ENCODE measurements around the gene SLC22A17.
"Not testable (repeated sequence)": the region's sequence is repeated elsewhere in the genome, so short reads cannot be mapped to it uniquely, and the experiment has no call there.

Gene SLC22A17

DNA sequence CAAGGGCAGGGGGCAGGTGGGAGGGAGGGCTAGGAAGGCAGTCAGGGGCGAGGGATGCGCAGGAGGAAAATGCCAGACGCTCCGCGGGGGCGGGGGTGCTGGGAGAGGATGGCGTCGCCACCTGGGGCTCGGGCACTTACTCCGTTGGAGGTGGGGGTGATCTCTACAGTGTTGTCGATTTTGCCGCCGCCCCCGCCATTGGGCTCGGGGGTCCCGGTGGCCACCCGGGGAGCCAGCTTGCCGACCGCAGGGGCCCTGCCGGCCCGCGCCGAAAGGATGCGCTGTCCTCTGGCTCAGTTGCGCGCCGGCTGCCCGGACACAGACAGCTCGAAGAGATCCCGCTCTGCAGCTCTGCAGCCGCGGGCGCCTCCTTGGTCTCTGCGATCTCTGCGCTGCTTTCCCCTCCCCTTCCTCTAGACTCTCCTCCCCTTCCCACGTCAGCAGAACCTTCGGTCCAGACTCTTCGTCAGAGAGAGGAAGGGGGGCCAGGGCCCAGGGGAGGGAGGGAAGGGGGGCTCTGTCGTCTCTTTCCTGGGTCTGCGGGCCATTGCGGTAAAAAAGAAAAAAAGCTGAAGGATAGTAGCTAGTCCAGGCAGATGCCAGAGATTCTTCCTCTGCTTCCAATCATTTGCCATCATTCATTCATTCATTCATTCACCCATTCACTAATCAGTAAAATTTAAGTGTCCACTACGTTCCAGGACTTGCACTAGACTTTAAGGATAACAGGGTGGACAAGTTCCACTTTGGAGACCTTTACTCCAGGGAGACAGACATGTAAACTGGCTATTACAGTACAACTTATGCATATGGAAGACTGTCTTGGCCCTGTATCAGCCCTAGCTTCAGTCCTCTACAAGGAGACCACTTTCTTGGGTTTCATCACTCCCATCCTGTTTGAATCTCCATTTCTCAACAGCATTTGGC lies at the start of gene SLC22A17:
Gene SLC22A17, minus strand, starts transcription at position 382 of the 927 bp plus-strand sequence.
- ATAC-seq, result peak; percentile 81

DNA sequence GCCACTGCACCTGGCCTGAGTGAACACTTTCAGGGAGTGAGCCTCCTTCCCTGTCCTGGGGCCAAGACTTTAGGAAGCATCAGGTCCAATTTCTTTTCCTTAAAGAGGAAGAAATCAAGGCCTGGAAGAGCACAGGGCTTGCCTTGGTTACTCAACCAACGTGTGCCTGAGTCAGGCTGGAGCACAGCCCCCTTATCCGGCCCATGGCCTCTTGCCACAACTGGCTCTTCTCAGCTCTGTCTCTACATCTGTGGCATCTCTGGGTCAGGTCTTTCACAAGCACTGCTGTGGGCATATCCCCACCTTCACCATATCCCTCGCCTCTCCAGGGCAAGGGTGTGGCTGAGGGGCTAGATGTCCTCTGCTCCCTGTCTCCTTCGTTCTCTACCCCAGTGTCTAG lies 48.6 kb upstream of the SLC22A17 start:
- Mint-ChIP-seq H3K9me3 (no peaks in the 10 kb centered on the region), H3K27ac (no peak overlapping the region), H3K4me1 (peaks cover 5% of the 10 kb centered on the region), H3K4me3 (no peak overlapping the region), H3K36me3 (no peaks in the 10 kb centered on the region)
- no peak for DNase-seq (ENCODE audit: low spot score in 2 of 2)
- no peak for ATAC-seq

More for the DNA sequence above, at the start of gene SLC22A17:
- peak in 1 of 2 donors; percentile 18 for DNase-seq (ENCODE audit: low spot score in 2 of 2)
- Mint-ChIP-seq H3K4me1 (peaks cover 18% of the 10 kb centered on the region), H3K9me3 (no peaks in the 10 kb centered on the region), H3K27ac (no peak within 1 kb of the TSS), H3K36me3 (no peaks in the 10 kb centered on the region), H3K4me3 (peak within 1 kb of the TSS; percentile 58)

DNA sequence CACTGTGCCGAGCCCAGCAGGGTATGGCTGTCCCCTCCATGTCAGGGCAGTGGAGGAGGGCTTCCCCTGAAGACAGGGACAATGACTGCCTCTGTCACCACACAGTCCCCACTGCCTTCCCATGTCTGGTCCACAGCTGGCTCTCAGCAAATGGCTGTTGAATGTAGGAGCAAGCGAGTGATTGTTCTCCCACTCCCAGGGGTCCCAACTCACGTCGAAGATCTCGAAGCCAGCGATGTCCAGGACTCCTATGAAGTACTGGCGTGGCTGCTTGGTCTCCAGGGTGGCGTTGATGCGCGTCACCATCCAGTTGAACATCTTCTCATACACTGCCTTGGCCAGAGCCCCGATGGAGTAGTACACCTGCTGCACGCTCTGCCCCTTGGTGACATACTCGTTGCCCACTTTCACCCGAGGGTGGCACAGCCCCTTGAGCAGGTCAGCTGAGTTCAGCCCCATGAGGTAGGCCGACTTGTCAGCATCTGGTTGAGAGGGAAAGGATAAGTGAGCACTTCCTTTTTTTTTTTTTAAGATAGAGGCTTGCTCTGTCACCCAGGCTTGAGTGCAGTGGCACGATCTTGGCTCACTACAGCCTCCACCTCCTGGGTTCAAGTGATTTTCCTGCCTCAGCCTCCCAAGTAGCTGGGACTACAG lies 47.9 kb upstream of the SLC22A17 start:
- DNase-seq (ENCODE audit: low spot score in 2 of 2); H3K9me3 Mint-ChIP-seq; H3K4me1 Mint-ChIP-seq; H3K36me3 Mint-ChIP-seq; ATAC-seq; H3K4me3 Mint-ChIP-seq; H3K27ac Mint-ChIP-seq: not testable (repeated sequence)

DNA sequence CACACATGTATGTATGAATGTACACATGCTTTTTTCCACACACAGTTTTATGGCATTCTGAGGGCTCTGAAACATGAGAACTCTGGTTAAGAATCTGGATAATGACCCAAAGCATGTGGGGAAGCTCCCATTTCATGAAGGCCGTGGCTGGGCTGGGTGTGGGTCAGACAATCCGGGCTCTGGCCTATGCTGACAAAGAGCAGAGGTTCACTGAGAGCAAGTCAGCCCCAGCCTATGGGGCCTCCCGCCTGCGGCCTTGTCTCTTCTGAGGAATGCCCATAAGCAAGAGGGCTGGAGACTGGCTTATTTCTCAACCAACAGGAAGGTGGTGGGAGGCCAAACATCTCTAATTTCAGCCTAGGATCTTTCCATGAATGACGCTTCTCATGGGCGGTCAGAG lies 46.9 kb upstream of the SLC22A17 start:
- H3K27ac Mint-ChIP-seq, result peak overlapping the region; percentile 45
- ATAC-seq, result no peak

DNA sequence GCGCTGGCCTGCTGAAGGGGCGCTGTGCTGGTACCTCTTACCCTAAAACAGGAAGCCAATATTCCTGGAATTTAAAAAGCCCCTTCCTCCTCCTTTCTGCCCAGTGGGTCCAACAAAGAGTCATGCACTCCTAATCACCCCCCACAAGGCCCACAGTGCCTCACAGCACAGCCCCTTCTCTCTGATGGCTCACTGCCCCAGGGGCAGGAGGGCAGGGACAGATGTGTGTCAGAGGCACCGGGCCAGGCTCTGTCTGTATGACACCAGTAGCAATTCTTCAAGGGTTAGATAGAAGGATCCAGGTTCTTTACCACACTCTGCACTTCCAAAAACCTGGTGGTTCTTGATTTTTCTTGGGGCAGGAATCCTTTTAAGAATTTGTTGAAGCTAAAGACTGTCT lies 46.4 kb upstream of the SLC22A17 start:
- Mint-ChIP-seq H3K27ac (no peak overlapping the region), H3K4me3 (no peak overlapping the region), H3K4me1 (no peaks in the 10 kb centered on the region), H3K9me3 (no peaks in the 10 kb centered on the region), H3K36me3 (no peaks in the 10 kb centered on the region)
- ATAC-seq (no peak), DNase-seq (ENCODE audit: low spot score in 2 of 2) (no peak)

More for the DNA sequence above, 46.9 kb upstream of the SLC22A17 start:
- Mint-ChIP-seq H3K9me3 (no peaks in the 10 kb centered on the region), H3K4me1 (no peaks in the 10 kb centered on the region), H3K4me3 (no peak overlapping the region), H3K36me3 (no peaks in the 10 kb centered on the region)
- no peak for DNase-seq (ENCODE audit: low spot score in 2 of 2)

DNA sequence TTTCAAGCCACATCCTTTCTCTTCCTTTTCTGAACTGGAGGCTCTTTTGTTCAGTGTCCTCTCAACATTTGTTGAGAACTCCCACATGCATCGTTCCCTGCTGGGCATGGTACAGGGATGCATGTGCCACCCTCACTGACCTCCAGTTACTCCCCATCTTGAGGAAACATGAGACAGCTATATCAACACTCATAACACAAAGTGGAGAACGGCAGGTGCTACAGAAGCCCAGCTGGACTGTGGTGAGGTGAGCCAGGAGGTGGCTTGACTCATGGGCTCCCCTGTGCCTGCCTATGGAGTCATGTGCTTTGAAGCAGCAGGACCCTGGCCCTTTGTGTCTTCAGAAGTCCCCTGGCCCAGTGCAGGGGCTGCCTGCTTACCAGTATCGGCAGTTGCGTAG lies 45.7 kb upstream of the SLC22A17 start:
- no peak overlapping the region for H3K4me3 Mint-ChIP-seq
- ATAC-seq (no peak), DNase-seq (ENCODE audit: low spot score in 2 of 2) (no peak)
- H3K27ac Mint-ChIP-seq, result no peak overlapping the region
- no peaks in the 10 kb centered on the region for H3K4me1 Mint-ChIP-seq
- no peaks in the 10 kb centered on the region for H3K36me3 Mint-ChIP-seq
- no peaks in the 10 kb centered on the region for H3K9me3 Mint-ChIP-seq

DNA sequence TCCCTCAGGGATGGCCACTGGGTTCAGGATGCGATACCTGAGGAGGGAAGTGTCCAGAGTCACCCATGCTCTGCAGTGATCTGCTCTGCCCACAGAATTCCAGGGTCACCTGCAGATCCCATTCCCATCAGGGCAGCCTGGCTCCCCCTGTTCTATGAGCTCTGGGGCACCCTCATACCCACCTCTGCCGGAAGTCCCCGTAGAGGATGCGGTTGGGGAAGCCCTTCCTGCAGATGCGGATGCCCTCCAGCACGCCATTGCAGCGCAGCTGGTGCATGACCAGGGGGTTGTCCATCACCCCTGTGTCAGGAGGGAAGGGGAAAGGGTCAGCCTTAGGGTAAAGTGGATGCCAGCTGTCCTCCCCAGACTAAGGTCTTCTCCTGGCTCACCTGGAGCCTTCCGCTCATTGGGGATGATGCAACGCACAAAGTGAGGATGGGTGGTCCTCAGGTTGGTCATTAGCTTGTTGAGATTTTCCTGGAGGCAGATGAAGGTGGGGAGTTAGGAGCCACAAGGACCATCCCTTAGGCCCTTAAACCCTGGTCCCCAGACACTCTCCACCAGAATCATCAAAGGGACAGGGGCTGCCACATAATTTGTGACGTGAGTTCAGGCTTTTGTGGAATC lies 44.2 kb upstream of the SLC22A17 start:
- H3K27ac Mint-ChIP-seq, result no peak overlapping the region
- no peaks in the 10 kb centered on the region for H3K4me1 Mint-ChIP-seq
- ATAC-seq (no peak), DNase-seq (ENCODE audit: low spot score in 2 of 2) (no peak)
- H3K36me3 Mint-ChIP-seq, result no peaks in the 10 kb centered on the region
- H3K9me3 Mint-ChIP-seq, result no peaks in the 10 kb centered on the region
- no peak overlapping the region for H3K4me3 Mint-ChIP-seq

DNA sequence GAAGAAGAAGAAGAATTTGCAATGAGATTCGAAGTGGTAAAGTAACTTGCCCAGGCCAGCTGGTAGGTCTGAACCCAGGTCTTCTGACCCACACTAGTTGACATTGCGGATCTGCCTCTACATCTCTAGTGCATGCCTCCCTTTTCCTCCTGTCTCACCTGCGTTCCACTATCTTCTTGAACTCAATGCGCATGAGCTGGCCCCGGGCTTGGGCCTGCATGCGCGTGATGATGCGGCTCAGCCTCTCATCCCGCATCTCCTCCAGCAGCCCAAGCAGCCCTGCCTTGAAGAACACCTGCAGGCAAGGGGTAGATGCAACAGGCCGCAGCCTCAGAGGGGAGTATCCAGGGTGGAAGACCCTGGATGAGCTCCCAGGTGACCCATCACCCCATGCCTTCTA lies 43.4 kb upstream of the SLC22A17 start:
- Mint-ChIP-seq H3K27ac (no peak overlapping the region), H3K4me3 (no peak overlapping the region), H3K9me3 (no peaks in the 10 kb centered on the region), H3K4me1 (no peaks in the 10 kb centered on the region), H3K36me3 (no peaks in the 10 kb centered on the region)
- ATAC-seq, result no peak
- no peak for DNase-seq (ENCODE audit: low spot score in 2 of 2)

DNA sequence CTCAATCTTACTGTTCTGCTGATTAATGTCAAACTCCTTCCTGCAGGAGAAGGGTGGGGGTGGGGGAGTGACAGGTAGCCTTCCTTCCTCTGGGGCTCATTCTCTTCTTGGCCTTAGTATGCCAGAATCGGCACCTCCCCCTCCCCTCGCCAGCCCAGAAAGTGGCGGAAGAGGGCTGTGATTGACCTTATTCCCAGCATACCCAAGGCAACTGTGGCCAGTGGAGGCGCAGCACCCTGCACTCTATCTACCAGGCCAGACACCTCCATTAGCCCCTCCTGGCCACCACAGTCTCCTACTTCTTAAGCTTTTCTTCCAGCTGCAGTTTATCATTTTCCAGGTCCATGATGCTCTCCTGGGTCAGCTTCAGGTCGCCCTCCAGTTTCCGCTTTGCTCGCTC lies 39.9 kb upstream of the SLC22A17 start:
- Mint-ChIP-seq H3K27ac (no peak overlapping the region), H3K4me1 (no peaks in the 10 kb centered on the region)
- no peak for ATAC-seq

DNA sequence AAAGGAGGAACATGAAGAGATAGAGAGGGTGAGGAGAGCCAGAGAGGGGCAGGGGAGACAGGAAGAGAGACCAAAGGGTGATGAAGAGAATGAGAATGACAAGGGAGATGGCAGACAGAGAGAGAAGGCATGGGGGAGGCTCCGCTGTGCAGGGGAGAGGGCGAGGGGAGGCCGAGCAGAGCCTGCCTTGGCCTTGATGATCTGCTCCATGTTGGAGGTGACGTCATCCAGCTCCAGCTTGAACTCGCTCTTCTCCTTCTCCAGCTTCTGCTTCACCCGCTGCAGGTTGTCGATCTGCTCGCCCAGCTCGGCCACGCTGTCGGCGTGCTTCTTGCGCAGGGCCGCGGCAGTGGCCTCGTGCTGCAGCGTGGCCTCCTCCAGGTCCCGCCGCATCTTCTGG lies 37.2 kb upstream of the SLC22A17 start:
- not testable (repeated sequence) for H3K36me3 Mint-ChIP-seq; H3K27ac Mint-ChIP-seq; H3K4me1 Mint-ChIP-seq; H3K9me3 Mint-ChIP-seq; ATAC-seq; DNase-seq (ENCODE audit: low spot score in 2 of 2); H3K4me3 Mint-ChIP-seq

More for the DNA sequence above, 39.9 kb upstream of the SLC22A17 start:
- H3K36me3 Mint-ChIP-seq, result no peaks in the 10 kb centered on the region
- DNase-seq (ENCODE audit: low spot score in 2 of 2), result no peak
- no peak overlapping the region for H3K4me3 Mint-ChIP-seq
- H3K9me3 Mint-ChIP-seq, result no peaks in the 10 kb centered on the region

DNA sequence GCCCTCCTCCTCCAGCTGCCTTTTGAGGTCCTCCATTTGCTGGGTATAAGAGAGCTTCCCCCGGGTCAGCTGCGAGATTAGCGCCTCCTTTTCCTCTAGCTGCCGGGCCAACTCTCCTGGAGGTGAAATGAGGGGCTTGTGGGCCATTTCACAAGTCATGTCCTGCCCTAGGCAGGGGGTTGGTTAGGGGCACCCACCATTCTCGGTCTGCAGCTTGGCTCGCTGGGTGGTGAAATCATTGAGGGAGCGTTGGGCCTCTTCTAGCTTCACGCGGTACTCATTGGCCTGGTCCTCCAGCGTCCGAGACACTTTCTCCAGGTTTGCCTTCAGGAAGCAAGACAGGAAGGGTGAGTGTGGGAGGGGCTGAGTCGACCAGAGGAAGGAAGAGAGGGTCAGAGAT lies 36.7 kb upstream of the SLC22A17 start:
- ATAC-seq, result no peak

DNA sequence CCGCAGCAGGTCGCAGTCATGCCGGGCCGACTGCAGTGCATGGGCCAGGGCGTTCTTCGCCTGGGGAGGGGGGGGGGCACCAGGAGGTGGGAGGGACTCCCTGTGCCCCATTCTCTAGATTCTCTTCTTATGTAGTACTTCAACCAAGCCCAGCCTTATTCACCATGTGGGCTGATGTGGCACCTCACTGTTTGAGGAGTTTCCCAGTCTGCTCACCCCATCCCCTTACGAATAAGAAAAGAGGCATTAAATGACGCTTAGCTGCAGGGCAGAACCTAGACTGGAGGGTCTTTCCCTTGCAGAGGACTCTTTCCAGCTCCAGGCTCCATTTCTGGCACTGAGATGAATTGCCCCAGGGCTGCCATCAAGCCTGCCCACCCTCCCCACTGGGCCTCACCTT lies 36.3 kb upstream of the SLC22A17 start:
- Mint-ChIP-seq H3K4me3 (no peak overlapping the region), H3K36me3 (no peaks in the 10 kb centered on the region), H3K4me1 (no peaks in the 10 kb centered on the region), H3K27ac (no peak overlapping the region), H3K9me3 (no peaks in the 10 kb centered on the region)
- DNase-seq (ENCODE audit: low spot score in 2 of 2) (no peak), ATAC-seq (no peak)

More for the DNA sequence above, 36.7 kb upstream of the SLC22A17 start:
- Mint-ChIP-seq H3K27ac (no peak overlapping the region), H3K4me1 (no peaks in the 10 kb centered on the region), H3K9me3 (no peaks in the 10 kb centered on the region), H3K36me3 (no peaks in the 10 kb centered on the region), H3K4me3 (no peak overlapping the region)
- DNase-seq (ENCODE audit: low spot score in 2 of 2), result no peak

DNA sequence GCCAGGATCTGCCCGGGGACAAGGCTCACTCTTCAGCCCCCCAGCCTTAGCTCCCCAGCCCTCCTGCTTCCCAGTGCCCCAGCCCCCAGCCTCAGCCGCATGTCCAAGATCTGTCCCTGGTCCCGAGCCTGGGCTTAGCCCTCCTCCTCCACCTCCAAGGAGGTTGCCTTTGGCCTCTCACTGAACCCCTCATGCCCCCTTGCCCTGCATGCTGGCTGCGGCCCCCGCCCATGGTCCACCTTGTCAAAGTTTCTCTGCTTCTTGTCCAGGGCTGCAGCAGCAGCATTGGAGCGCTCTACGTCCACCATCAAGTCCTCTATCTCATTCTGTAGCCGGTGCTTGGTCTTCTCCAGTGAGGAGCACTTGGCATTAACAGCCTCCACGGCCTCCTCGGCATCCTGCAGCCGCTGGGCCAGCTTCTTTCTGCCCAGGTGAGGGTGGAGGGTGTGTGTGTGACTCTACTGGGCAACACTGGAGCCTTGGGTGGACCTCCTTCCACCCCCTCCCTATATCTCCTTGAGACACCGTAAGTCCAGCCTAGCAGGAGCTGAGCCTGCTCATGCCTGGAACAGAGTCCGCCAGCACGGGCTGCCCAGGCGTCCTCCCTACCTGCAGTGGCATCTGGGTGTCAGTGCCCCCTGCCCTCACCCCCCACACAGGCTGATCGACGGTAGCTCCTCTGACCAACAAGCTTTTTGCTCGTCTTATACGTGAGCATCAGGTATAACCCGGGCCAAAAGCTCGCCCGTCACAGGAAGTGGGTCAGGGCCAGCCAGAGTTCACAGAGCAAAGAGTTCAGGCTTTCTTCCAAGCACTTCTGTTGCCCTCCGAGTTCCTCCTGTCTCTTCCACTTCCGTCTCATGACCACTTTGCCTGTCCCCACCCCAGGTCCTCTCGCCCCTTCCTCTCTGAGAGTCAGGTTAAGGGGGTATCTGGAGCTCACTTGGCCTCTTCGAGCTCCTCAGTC lies 35.5 kb upstream of the SLC22A17 start:
- no peaks in the 10 kb centered on the region for H3K4me1 Mint-ChIP-seq
- no peaks in the 10 kb centered on the region for H3K9me3 Mint-ChIP-seq
- H3K27ac Mint-ChIP-seq, result no peak overlapping the region
- no peak overlapping the region for H3K4me3 Mint-ChIP-seq
- no peak for DNase-seq (ENCODE audit: low spot score in 2 of 2)
- no peaks in the 10 kb centered on the region for H3K36me3 Mint-ChIP-seq
- no peak for ATAC-seq

DNA sequence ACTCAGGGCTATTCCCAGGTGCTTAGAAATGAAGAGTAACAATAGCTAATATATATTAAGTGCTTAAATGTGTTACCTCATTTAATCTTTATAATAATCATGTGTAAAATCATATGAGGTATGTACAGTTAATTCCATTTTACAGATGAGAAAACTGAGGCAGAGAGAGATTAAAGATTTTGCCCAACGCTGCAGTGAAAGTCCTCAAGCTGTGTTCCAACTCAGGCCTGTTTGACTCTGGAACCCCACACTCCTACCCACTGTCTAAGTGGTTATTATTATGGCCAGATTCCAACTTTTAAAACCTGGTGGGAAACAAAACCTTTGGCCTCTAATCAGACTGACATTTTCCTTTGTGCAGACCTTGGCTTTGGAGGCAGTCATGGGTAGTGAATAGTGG lies 34.3 kb upstream of the SLC22A17 start:
- ATAC-seq (no peak), DNase-seq (ENCODE audit: low spot score in 2 of 2) (no peak)
- H3K4me1 Mint-ChIP-seq, result no peaks in the 10 kb centered on the region
- H3K27ac Mint-ChIP-seq, result no peak overlapping the region
- no peaks in the 10 kb centered on the region for H3K9me3 Mint-ChIP-seq
- H3K4me3 Mint-ChIP-seq, result no peak overlapping the region
- H3K36me3 Mint-ChIP-seq, result no peaks in the 10 kb centered on the region

DNA sequence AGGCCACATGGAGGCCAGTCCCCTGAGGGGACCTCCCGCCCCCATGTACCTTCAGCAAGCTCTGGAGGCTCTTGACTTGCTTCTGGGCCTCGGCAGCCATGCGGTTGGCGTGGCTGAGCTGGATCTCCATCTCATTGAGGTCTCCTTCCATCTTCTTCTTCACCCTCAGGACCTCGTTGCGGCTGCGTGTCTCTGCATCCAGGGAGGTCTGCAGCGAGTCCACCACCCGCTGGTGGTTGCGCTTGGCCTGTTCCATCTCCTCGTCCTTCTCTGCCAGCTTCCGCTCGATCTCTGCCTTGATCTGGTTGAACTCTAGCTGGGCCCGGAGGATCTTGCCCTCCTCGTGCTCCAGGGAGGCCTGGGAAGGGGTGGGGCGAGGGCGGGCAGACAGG lies 33.6 kb upstream of the SLC22A17 start:
- ATAC-seq; H3K27ac Mint-ChIP-seq; H3K36me3 Mint-ChIP-seq; DNase-seq (ENCODE audit: low spot score in 2 of 2); H3K4me3 Mint-ChIP-seq; H3K9me3 Mint-ChIP-seq; H3K4me1 Mint-ChIP-seq: not testable (repeated sequence)
